IPS-NIHi7 (cell line): ENCODE results near the gene CDCA7.
"Not testable (repeated sequence)": the region's sequence is repeated elsewhere in the genome, so short reads cannot be mapped to it uniquely, and the experiment has no call there.

Experiments used
- DNase-seq: peaks from one replicate; pipeline ENCODE4 v3.0.0; 2012; ENCODE audit warnings: mixed read lengths; ENCODE audit errors: extremely low spot score

CDCA7 gene

DNA sequence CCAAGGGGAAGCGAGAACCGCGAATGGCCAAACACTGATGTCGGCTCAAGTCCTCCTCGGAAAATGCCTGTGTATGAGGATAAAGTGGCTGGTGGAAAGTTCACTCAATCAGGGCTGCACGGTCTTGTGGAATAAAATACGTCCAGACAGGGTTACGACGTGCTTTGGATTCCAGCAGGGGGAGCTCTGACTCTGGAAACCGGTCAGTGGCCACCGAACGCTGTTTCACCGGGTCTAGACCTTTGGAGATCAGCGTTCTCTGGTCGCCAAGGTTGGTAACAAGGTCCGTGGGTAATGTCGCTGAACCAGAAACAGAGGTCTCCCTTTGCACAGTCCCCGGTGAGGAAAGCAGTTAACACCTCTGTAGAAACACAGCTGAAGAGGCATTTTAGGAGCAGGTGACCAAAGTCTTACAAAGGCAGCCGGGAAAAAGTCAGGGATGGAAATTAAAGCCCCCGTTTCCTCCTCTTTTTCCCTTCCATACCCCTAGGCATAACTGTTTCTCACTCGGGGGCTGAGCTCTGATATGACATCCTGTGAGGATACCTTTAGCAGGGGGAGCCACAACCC lies 47.8 kb downstream of the CDCA7 start:
- peak; percentile 84 for DNase-seq

GRCh38 chr2:173404841-173405750 lies 50.4 kb downstream of the CDCA7 start:
- DNase-seq, result no peak

- DNase-seq, result no peak
These were observed 52.5 kb downstream of the CDCA7 start for GRCh38 chr2:173407176-173407575.

DNA sequence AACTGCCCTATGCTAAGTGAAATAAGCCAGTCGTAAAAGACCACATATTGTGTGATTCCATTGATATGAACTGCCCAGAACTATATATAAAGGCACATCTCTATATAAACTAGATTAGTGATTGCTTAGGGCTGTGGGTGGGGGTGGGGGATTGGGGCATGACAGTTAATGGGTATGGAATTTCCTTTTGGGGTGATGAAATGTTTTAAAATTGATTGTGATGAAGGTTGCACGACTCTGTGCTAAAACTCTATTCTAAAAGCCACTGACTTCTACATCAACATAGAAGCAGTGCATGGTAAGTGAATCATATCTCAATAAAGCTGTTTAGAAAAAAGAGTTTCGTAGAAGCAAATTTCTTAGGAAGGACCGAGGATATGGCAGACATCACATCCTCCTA lies 53.0 kb downstream of the CDCA7 start:
- no peak for DNase-seq

DNA sequence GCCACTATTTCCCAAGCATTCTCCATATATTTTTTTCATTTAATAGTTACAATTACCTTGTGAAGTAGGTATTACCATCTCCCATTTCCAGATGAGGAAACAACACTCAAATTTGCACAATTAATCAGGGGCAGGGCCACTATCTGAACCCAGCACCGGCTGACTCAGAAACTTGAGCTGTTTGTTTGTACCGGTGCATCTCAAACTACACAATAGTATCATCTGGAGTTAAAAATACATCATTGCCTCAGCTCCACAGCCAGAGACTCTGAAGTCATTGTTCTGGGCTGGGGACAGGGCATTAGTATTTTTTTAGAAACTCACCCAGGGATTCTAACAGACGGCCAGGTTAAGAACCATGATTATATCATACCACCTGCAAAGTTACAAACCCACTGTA lies 55.9 kb downstream of the CDCA7 start:
- DNase-seq, result no peak

GRCh38 chr2:173412628-173413027 lies 58.0 kb downstream of the CDCA7 start:
- DNase-seq, result no peak

- no peak for DNase-seq
These were observed 60.2 kb downstream of the CDCA7 start for GRCh38 chr2:173414823-173415322.

GRCh38 chr2:173415431-173416381 lies 61.0 kb downstream of the CDCA7 start:
- no peak for DNase-seq

- not testable (repeated sequence) for DNase-seq
These were observed 61.9 kb downstream of the CDCA7 start for GRCh38 chr2:173416415-173417152.

DNA sequence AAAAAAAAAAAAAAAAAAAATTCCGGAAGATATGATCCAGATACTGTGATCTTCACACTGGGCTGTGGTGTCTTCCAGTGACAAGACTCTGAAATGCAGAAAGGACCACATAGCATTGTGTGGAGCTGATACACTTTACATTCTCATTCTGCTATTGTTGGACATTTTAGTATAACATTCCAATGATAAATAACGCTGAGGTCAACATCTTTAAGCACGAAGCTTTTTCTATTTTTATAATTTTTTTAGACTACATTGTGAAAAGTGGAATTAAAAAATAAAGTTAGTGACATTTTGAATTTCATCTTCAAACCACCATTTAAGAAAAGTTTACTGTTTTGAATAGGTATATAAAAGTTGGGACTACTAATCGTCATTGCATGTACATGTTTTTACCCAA lies 62.7 kb downstream of the CDCA7 start:
- DNase-seq, result no peak

DNA sequence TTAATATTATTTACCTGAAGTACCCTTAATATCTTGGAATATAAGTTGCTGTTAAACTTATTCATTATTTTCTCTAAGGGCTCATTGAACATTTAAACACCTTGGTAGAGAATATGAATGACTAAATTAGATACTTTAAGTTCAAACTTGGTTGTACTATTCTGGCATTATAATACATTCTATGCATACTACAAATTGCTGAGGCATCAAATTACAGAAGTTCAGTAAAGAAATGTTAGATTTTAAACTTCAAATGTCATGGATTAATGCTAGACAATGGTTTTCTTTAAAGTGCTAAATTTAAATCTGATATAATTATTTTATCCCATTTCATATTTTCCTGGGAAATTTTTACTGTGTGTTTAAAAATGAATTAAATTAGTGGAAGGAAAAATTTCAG lies 63.1 kb downstream of the CDCA7 start:
- DNase-seq, result no peak
